Effector memory CD4-positive, alpha-beta T cell (primary cell): ENCODE data around the gene ZCCHC24.

ENCODE experiments used
- DNase-seq, 3 donors: peaks; one replicate each; pipeline ENCODE4 v3.0.0-alpha.2; 2020
- H3K27ac ChIP-seq: 2 replicates; pipeline ENCODE4 v1.7.0; 2013; ENCODE audit warnings: mild to moderate bottlenecking, low read length, moderate library complexity; ENCODE audit not compliant: insufficient read depth, poor library complexity, severe bottlenecking
- H3K27me3 ChIP-seq: replicated peaks from 2 replicates; pipeline ENCODE4 v1.7.0; 2013; ENCODE audit warnings: mild to moderate bottlenecking, low read length; ENCODE audit not compliant: insufficient read depth, control insufficient read depth, poor library complexity, severe bottlenecking
- H3K36me3 ChIP-seq: 2 replicates; pipeline ENCODE4 v1.7.0; 2013; ENCODE audit warnings: mild to moderate bottlenecking, low read length, moderate library complexity; ENCODE audit not compliant: control insufficient read depth, insufficient read depth
- H3K4me1 ChIP-seq: 2 replicates; pipeline ENCODE4 v1.7.0; 2013; ENCODE audit warnings: low read length, mild to moderate bottlenecking; ENCODE audit not compliant: control insufficient read depth, insufficient read depth, poor library complexity, severe bottlenecking
- H3K4me3 ChIP-seq: 2 replicates; pipeline ENCODE4 v1.7.0; 2013; ENCODE audit warnings: low read length, low read depth, mild to moderate bottlenecking; ENCODE audit not compliant: insufficient read depth, poor library complexity, severe bottlenecking
- H3K9me3 ChIP-seq: 2 replicates; pipeline ENCODE4 v1.7.0; 2013; ENCODE audit warnings: mild to moderate bottlenecking, low read length, moderate library complexity; ENCODE audit not compliant: control insufficient read depth

ZCCHC24 gene

DNA sequence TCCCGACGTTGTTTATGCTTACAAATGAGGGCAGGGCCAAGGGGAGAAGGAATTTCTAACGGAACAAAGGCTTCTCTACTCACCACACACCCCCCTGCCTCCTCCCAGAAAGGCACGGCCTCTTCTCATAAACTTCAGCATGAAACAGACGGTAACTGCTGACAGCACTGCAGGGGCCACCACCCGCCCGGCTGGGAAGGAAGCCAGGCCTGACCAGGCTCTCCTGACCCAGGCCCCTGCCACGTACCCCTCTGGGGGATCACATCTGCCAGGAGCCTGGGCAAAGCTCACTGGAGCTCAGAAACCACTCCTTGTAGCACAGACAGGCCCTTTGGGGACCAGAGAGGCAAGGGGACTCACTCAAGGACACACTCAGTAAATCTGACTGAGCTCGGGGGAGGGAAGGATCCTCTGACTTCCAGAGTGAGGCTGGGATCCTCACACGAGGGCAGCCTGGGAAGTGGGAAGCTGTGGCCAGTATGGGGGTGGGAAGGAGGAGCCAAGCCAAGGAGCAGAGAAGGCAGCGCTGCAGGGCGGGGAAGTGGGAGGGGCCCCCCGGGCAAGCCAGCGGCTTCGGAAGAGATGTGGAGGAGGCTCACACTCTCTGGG lies 46.1 kb downstream of the ZCCHC24 start:
- H3K4me3 ChIP-seq = no peak overlapping the region
- H3K9me3 ChIP-seq = no peaks in the 10 kb centered on the region
- H3K27ac ChIP-seq = no peak overlapping the region
- H3K27me3 ChIP-seq = no peaks in the 10 kb centered on the region
- DNase-seq = no peak
- H3K36me3 ChIP-seq = no peaks in the 10 kb centered on the region
- H3K4me1 ChIP-seq = no peaks in the 10 kb centered on the region

DNA sequence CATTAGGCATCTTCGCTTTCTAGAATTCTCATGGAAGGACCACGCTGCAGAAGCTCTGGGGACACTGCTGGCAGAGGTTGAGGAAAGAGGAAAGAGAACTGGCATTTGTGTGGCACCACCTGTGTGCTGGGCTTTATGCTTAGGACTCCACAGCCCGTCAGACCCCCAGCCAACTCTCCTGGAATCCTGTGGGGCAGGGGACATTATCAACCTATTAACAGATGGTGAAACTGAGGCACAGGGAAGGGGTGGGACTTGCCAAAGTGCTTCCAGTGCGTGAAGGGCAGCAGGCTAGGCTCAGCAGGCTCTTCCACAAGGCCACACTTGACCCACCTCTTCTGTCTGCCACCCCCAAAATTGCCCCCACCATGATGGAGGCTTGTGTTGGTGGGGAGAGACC lies 46.8 kb downstream of the ZCCHC24 start:
- Histone ChIP-seq H3K36me3 (no peaks in the 10 kb centered on the region), H3K4me3 (no peak overlapping the region), H3K9me3 (no peaks in the 10 kb centered on the region), H3K4me1 (no peaks in the 10 kb centered on the region), H3K27ac (no peak overlapping the region), H3K27me3 (no peaks in the 10 kb centered on the region)
- DNase-seq = no peak

DNA sequence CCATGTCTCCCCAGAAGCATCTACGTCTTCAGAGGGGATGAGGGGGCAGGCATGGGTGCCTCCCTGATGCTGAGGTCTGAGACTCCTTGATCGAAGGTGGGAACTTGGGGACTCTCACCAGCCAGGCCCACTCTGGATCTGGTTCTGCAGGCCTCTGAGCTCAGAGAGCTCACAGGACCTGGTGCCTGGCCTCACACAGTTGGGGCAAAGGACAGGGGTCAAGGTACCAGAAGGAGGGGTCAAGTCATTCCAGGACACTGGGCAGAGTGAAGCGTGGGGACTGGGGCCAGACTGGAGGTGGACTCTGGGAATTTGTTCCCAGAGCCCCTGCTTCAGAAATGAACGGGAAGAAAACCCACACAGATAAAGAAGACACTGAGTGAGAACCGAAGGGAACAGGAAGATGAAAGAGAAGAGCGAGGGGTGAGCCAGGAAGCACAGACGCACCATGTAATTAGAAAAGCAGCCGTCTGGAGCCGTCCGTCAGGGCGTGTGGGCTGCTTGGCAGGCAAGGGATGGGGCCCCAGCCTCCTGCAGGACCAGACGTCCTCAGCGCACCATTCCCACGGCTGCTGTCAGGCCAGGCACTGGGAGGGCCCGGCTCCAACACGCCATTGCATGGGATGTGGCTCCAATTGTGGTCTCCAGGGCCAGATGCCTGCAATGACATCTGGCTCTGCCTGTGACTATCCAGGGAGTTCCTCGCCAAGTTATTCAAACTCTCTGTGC lies 47.7 kb downstream of the ZCCHC24 start:
- H3K4me3 ChIP-seq = no peak overlapping the region
- no peak overlapping the region for H3K27ac ChIP-seq
- no peaks in the 10 kb centered on the region for H3K9me3 ChIP-seq
- H3K27me3 ChIP-seq = no peaks in the 10 kb centered on the region
- no peak for DNase-seq
- H3K4me1 ChIP-seq = no peaks in the 10 kb centered on the region
- H3K36me3 ChIP-seq = no peaks in the 10 kb centered on the region

DNA sequence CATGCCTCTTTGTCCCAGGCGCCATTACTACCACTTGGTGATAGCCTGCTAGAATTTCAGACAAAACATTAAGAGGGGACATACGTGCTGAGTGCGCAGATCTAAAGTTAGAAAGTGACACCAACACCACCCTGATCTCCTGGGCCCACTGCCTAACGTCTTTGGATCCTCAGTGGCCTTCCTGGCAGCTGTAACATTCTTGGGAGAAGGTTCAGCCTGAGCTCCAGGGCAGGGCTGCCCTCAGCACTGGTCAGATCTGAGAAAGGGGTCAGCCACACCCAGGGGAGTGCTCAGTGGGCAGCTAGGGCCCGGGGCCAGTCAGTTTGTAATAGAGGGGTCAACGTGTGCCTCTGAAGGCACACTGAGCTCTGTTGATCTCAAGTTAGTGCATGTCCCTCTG lies 48.4 kb downstream of the ZCCHC24 start:
- Histone ChIP-seq H3K36me3 (no peaks in the 10 kb centered on the region), H3K4me3 (no peak overlapping the region), H3K9me3 (no peaks in the 10 kb centered on the region), H3K27ac (no peak overlapping the region), H3K4me1 (no peaks in the 10 kb centered on the region), H3K27me3 (no peaks in the 10 kb centered on the region)
- DNase-seq = no peak

DNA sequence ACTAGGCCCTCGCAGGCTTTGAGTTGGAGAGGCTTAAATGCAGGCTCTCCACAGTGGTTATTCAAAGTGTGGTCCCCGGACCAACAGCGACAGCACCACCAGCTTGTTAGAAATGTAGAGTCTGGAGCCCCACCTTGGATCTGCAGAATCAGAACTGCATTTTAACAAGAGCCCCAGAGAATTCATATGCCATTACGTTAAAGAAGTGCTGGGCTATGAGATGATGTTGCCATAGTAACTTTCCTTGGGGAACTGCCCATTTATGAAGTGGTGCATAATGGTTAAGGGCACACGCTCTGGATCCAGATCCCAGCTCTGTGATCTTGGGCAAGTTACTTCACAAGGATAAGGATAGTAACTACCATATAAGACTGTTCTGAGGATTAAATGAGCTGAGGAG lies 48.9 kb downstream of the ZCCHC24 start:
- H3K9me3 ChIP-seq = no peaks in the 10 kb centered on the region
- H3K36me3 ChIP-seq = no peaks in the 10 kb centered on the region
- no peaks in the 10 kb centered on the region for H3K4me1 ChIP-seq
- no peak overlapping the region for H3K4me3 ChIP-seq
- H3K27ac ChIP-seq = no peak overlapping the region
- no peak for DNase-seq
- no peaks in the 10 kb centered on the region for H3K27me3 ChIP-seq

DNA sequence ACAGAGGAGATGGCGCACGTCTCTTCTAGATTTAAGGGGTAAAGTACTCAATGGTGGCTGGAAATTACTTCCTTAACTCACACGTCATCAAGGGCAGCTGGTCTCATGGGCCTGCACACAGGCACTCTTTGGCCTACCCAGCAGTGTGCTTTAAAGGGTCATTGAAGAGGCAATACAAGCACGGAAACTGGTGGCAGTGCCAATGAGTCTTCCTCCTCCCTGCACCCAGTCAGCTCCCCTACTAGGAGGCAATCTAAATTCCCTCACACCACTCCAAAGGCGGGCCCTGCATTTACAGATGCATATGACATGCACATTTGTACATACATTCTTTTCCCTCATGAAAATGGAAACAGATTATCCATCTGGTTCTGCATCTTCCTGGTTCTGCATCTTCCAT lies 50.8 kb downstream of the ZCCHC24 start:
- Histone ChIP-seq H3K36me3 (no peaks in the 10 kb centered on the region), H3K9me3 (no peaks in the 10 kb centered on the region), H3K4me1 (no peaks in the 10 kb centered on the region), H3K27ac (no peak overlapping the region), H3K4me3 (no peak overlapping the region), H3K27me3 (no peaks in the 10 kb centered on the region)
- DNase-seq = no peak

DNA sequence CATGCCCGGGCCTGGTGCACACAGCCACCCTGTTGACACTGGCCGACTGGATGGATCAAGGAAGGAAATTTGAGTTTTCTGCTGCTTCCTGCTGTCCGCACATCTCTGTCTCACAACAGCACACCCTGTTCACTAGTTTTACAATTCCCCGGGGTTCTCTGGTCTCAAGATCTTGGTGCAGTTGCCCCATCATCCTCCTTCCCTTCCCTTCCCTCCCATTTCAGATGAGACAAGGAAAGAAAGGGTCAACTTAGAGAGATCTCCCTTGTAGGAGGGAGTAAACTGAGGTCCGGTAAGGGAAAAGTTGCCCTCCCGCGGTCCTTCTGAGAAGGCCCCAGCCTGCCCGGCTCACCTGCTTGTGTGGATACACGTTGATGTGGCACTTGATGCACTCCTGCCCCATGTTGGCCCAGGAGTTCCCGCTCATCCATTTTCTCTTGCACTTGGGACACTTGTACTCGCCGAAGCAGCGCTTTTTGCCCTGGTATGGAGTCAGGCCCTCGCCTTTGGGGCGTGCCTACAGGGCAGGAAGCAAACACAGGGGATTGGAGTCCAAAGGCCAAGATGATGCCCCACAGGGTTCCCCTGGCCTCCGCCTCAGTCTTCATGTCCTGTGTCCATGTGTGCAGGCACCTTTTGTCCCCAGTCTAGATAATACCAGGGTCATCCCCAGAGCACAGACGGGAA lies 51.4 kb downstream of the ZCCHC24 start:
- Histone ChIP-seq H3K27ac (no peak overlapping the region), H3K9me3 (no peaks in the 10 kb centered on the region), H3K4me3 (no peak overlapping the region), H3K27me3 (no peaks in the 10 kb centered on the region), H3K36me3 (no peaks in the 10 kb centered on the region), H3K4me1 (no peaks in the 10 kb centered on the region)
- DNase-seq = no peak

DNA sequence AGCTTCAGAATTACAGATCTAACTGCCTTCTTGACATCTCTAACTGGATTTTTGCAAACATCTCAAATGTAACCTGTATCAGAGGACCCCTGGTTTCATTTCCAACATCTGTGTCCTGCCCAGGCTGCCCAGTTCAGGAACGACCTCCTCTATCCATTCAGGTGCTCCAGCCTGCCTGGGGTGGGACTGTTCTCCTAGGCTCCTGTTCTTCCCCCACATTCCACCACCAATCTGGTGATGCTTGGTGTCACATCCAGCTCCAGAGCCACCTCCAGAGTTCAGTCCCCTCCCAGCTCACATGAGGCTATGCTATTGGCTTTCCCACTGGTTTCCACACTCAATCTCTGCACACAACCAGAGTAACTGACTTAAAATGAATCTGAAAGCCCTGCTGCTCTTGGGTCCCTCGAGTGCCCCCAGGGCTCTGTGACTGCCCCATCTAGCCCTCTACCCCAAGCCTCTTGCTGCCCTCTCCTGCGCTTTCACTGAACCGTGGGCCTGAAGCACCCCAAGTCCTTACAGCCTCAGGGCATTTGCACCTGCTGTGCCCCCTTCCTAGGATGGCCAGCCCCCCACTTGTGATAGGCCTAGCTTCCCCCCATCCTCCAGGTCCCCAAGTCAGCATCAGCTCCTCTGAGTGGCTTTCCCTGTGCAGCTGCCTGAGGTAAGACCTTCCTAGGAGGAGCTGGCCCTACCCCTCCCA lies 52.1 kb downstream of the ZCCHC24 start:
- no peaks in the 10 kb centered on the region for H3K27me3 ChIP-seq
- no peaks in the 10 kb centered on the region for H3K9me3 ChIP-seq

DNA sequence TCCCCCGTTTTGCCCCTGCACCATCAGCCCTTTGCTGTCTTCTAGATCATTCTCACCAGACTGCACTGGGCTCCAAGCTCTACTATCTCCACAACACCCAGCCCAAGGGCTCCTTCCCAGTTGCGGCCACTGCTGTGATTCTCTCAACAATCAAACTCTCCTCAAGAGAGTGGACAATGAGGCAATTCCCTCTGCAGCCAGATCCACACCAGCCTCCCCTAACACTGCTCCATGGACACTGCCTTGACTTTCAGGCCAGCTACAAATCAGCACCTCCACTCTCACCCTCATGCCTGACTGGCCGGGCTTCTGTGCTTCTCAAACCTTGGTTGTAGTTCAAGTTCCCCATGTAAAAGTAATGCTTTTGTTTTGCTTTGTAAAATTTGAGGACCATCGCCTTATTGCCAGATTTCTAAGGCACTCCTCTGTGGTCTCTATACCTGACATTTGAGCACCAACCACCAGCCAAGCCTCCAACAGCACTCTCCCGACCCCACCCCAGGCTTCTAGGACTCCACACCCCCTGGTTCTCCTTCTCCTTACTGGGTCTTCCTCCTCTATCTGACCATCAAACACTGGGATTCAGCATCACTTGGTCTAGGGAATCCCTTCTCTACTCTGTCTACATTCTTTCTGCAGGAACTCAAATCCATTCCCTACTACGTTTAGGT lies 52.8 kb downstream of the ZCCHC24 start:
- no peak overlapping the region for H3K27ac ChIP-seq
- DNase-seq = no peak
- no peaks in the 10 kb centered on the region for H3K36me3 ChIP-seq
- no peak overlapping the region for H3K4me3 ChIP-seq
- H3K9me3 ChIP-seq = no peaks in the 10 kb centered on the region
- H3K27me3 ChIP-seq = no peaks in the 10 kb centered on the region
- H3K4me1 ChIP-seq = no peaks in the 10 kb centered on the region

More for the DNA sequence above, 52.1 kb downstream of the ZCCHC24 start:
- no peaks in the 10 kb centered on the region for H3K4me1 ChIP-seq
- H3K36me3 ChIP-seq = no peaks in the 10 kb centered on the region
- no peak for DNase-seq
- no peak overlapping the region for H3K27ac ChIP-seq
- H3K4me3 ChIP-seq = no peak overlapping the region
